ENCODE results near the gene MVB12B. TPM values are rescaled to one million over a fixed set of nuclear protein-coding genes. Genes with fewer than 3 reads are reported as not detected.

MVB12B gene
- total RNA-seq, 6 experiments from 2014 or later = 7.2 to 16.2 (median 9.1) TPM

GRCh38 chr9:126440940-126441339 lies 114.3 kb downstream of the MVB12B start:
- Histone ChIP-seq H3K27ac (no peak overlapping the region), H3K4me1 (no peaks in the 10 kb centered on the region), H3K9me3 (no peaks in the 10 kb centered on the region), H3K36me3 (peaks cover 0 to 5% (median 0%) of the 10 kb centered on the region in 4 donors), H3K4me3 (no peak overlapping the region), H3K27me3 (no peaks in the 10 kb centered on the region)
- TF ChIP-seq CTCF (IDR thresholded peaks at IDR 0.05) (no peak), POLR2A (IDR thresholded peaks at IDR 0.05) (no peak)
- intact Hi-C loops (cut with DNase I) = no loop called here
- DNase-seq (no peak), ATAC-seq (no peak)
- 91% methylated on average over 9 of the region's 11 CpGs for WGBS (ENCODE audit: insufficient coverage, low coverage, low lambda C conversion rate, missing lambda C conversion rate)

GRCh38 chr9:126442636-126443035 lies 116.0 kb downstream of the MVB12B start:
- WGBS (ENCODE audit: insufficient coverage, low coverage, low lambda C conversion rate, missing lambda C conversion rate) = 81% methylated on average over 3 of the region's 3 CpGs
- no peaks in the 10 kb centered on the region for H3K36me3 ChIP-seq
- DNase-seq (no peak), ATAC-seq (no peak)
- H3K9me3 ChIP-seq = no peaks in the 10 kb centered on the region
- H3K4me3 ChIP-seq = no peak overlapping the region
- H3K27me3 ChIP-seq = no peaks in the 10 kb centered on the region
- H3K27ac ChIP-seq = no peak overlapping the region
- H3K4me1 ChIP-seq = no peaks in the 10 kb centered on the region
- intact Hi-C loops (cut with DNase I) = no loop called here
- no peak for TF ChIP-seq CTCF (IDR thresholded peaks at IDR 0.05)
- TF ChIP-seq POLR2A (IDR thresholded peaks at IDR 0.05) = no peak

- DNase-seq (no peak), ATAC-seq (no peak)
- no peak for TF ChIP-seq CTCF (IDR thresholded peaks at IDR 0.05)
- no peak for TF ChIP-seq POLR2A (IDR thresholded peaks at IDR 0.05)
- 76% methylated on average over 3 of the region's 3 CpGs for WGBS (ENCODE audit: insufficient coverage, low coverage, low lambda C conversion rate, missing lambda C conversion rate)
- intact Hi-C loops (cut with DNase I) = no loop called here
- Histone ChIP-seq H3K27ac (no peak overlapping the region), H3K4me3 (no peak overlapping the region), H3K9me3 (no peaks in the 10 kb centered on the region), H3K4me1 (no peaks in the 10 kb centered on the region), H3K27me3 (no peaks in the 10 kb centered on the region), H3K36me3 (no peaks in the 10 kb centered on the region)
These were observed 116.5 kb downstream of the MVB12B start for GRCh38 chr9:126443144-126443543.

- Histone ChIP-seq H3K9me3 (no peaks in the 10 kb centered on the region), H3K36me3 (no peaks in the 10 kb centered on the region), H3K4me3 (no peak overlapping the region), H3K27me3 (no peaks in the 10 kb centered on the region), H3K4me1 (no peaks in the 10 kb centered on the region), H3K27ac (no peak overlapping the region)
- TF ChIP-seq CTCF (IDR thresholded peaks at IDR 0.05) (no peak), POLR2A (IDR thresholded peaks at IDR 0.05) (no peak)
- WGBS (ENCODE audit: insufficient coverage, low coverage, low lambda C conversion rate, missing lambda C conversion rate) = 79% methylated on average over 2 of the region's 2 CpGs
- DNase-seq (no peak), ATAC-seq (no peak)
- intact Hi-C loops (cut with DNase I) = no loop called here
These were observed 121.5 kb downstream of the MVB12B start for GRCh38 chr9:126448136-126448535.
